HG03064 (cell line): Measurements from ENCODE around the gene FADS6.
"Not testable (repeated sequence)": the region's sequence is repeated elsewhere in the genome, so short reads cannot be mapped to it uniquely, and the experiment has no call there.

ENCODE experiments used
- ATAC-seq: cut with Tn5 transposase; IDR thresholded peaks from one replicate; pipeline ENCODE4 v1.9.1; 2021; ENCODE audit warnings: low read depth; ENCODE audit not compliant: unreplicated experiment

FADS6 gene

GRCh38 chr17:74921026-74921681 lies 27.7 kb upstream of the FADS6 start:
- no peak for ATAC-seq

DNA sequence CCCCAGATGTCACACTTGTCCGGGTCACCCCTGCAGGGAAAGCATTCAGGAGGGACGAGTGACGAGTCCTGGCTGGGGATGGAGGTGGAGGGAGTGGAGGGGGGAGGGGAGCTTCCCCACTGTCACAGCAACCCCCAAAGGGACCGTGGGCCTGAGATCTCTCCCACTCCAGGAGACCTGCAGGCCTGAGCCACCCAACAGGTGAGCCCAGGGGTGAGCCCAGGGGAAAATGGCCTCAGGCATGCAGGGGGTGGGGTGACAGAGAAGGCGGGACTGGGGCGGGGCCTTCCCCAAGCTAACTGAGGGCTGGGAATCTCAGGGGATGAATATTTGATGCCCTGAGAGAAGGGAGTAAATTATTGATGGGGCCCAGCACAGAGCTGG lies 27.2 kb upstream of the FADS6 start:
- ATAC-seq: no peak

- ATAC-seq: no peak
Observed at GRCh38 chr17:74920306-74920620, 26.8 kb upstream of the FADS6 start.

GRCh38 chr17:74919440-74920305 lies 26.2 kb upstream of the FADS6 start:
- ATAC-seq: no peak

DNA sequence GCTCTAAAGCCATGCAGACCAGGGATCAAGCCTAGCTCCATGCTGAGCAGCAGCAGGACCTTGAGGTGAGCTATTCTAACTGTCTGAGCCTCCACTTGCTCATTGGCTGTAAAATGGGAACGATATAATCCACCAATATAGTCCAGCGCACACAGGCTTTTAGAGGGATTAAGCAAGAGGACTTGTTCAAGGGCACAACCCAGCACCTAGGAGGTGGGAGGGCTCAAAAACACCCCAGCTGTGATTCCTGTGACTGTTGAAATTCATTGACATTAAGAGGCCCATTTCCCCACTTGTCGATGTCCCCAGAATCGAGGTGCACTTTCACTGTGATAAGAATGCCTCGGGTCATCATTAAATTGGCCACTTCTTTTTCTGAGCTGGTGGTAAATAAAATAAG lies 25.5 kb upstream of the FADS6 start:
- ATAC-seq: no peak

GRCh38 chr17:74917430-74917829 lies 24.0 kb upstream of the FADS6 start:
- ATAC-seq: no peak

DNA sequence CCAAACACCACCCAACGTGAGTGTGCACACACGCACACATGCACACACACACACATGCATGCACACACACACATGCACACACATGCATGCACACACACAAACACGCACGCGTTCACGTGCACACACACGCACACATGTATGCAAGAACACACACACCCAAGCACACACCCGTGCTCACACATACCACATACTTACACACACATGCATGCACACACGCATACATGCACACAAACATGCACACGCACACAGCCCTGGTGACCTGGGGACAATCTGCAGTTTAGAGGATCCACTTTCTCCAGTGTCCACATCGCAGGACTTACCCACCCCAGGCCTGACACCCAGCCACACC lies 23.4 kb upstream of the FADS6 start:
- no peak for ATAC-seq

DNA sequence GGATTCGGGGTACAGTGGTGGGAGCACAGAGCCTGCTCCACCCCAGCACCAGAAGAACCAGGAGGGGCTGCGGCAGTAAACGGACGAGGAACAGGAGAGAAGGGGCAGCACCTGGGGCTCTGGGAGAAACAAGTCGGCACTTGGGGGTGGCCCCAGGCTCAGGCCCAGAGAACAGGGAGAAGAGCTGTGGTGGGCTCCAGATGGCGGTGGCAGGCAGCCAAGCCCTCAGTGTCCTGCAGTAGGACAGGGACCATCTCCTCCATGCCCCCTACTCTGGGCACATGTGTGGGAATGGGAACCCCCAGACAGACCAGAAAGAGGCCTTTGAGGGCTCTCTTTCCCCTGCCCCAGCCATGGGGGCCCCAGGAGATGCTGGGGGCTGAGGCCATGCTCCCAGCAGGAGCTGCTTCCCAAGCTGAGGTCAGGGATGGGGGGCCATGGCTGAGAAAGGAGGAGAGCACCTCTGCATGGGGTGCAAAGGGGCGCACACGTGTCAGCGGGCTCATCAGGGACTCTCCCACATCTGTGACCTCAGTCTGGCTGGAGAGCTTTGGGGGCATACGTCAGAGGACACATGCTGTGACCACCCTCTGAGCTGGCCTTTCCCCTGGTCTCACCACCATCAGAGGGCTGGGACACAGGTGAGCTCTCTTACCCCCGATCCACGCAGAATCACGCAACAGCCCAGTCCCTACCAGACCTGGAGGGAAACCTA lies 22.9 kb upstream of the FADS6 start:
- no peak for ATAC-seq

DNA sequence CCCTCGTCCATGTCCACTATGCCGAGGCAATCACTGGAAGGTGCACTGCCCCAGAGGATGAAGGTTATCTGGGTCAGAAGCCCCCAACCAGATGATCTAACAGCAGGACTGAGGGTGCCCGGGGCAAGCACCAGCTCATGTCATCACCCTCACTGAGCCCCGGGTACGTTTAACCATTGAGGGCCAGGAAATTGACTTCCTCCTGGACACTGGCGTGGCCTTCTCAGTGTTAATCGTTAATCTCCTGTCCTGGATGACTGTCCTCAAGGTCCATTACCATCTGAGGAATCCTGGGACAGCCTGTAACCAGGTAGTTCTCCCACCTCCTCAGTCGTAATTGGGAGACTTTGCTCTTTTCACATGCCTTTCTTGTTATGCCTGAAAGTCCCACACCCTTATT lies 18.0 kb upstream of the FADS6 start:
- not testable (repeated sequence) for ATAC-seq

DNA sequence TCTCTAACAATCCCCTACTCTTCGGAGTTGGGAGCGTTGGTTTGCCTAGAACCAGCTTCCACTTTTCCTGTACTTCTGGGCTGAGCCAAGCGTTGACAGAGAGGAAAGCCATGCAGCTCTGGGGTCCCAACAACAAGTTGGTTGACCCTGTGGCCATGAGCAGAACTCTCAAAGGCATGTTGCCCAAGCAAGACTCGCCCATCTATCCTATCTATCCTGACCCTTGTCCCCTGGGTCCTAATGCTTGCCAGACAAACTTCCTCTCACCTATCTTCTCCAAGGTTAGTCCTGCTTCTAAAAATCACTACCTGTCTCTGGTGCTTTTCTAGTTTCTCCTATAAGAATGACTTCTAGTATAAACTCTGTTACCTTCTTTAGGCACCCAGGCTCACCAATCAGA lies 15.7 kb upstream of the FADS6 start:
- ATAC-seq: not testable (repeated sequence)

GRCh38 chr17:74907012-74907411 lies 13.6 kb upstream of the FADS6 start:
- no peak for ATAC-seq

- ATAC-seq: not testable (repeated sequence)
Observed at GRCh38 chr17:74906214-74906793, 12.9 kb upstream of the FADS6 start.

GRCh38 chr17:74904687-74905409 lies 11.4 kb upstream of the FADS6 start:
- ATAC-seq: no peak

DNA sequence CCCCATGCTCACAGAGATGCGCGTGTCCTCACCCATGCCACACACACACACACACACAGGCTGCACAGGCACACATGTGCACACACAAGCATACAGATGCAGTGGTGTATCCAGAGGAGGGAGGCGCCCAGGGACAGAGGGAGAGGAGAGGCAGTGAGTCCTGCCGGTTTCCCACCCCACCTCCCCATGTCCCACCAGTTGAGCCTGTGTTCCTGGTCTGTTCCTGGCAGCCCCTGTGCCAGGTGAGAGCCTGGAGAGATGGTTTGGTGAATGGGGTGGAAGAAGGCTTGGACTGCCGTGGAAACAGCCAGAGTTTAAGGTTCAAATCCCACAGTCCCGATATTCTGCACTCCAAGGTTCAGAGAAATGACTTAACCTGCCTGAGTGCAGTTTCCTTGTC lies 10.2 kb upstream of the FADS6 start:
- no peak for ATAC-seq

- ATAC-seq: no peak
Observed at GRCh38 chr17:74903034-74903433, 9.6 kb upstream of the FADS6 start.

- ATAC-seq: no peak
Observed at GRCh38 chr17:74901353-74902135, 8.1 kb upstream of the FADS6 start.

- ATAC-seq: no peak
Observed at GRCh38 chr17:74900208-74900607, 6.8 kb upstream of the FADS6 start.

DNA sequence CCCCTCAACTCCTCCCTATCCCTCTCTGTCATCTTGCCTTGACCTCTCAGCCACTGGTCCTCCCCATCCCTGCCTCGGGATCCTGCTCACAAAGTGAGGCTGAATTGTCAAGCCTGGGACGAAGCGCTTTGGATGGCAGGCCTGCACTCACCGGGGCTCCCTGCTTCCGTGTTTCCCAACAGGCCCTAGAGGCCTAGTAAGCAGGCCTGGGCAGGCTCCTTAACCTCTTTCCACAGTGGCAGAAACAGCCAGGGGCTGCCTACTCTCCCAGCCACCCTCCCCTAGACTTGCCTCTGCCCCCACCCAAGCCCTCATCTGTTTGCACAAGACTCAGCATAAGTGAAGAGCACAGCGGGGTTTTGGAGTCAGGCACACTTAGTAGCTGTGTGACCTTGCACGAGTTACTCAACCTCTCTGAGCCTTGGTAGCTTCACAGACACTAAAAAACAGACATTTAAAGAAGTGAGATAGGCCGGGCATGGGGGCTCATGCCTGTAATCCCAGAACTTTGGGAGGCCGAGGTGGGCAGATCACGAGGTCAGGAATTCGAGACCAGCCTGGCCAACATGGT lies 5.0 kb upstream of the FADS6 start:
- ATAC-seq: no peak

- no peak for ATAC-seq
Observed at GRCh38 chr17:74893936-74894671, 671 bp upstream of the FADS6 start.
